HepG2 (cell line): Measurements from ENCODE around the gene TMEM232. TPM values are rescaled to one million over a fixed set of nuclear protein-coding genes. Genes with fewer than 3 reads are reported as not detected.

Experiments
- ATAC-seq: fragments of 200-7000 bp; cut with Tn5 transposase; 3 replicates; pipeline ENCODE4 v1.9.1; 2020; ENCODE audit warnings: mild to moderate bottlenecking, moderate library complexity
- BruUV-seq: library from RNA; stranded (reverse); fragments of 400-500 nt; replicated peaks from 2 replicates; lab custom pipeline; 2021; lab: Mats Ljungman, UMichigan
- CTCF ChIA-PET: fragments of 300-600 bp; formaldehyde crosslinking; extraction: SDS; loops from one replicate; lab custom pipeline; 2021; ENCODE audit warnings: low total read pairs, inconsistent platforms, low intra/inter-chr PET ratio; lab: Yijun Ruan, JAX
- POLR2A ChIA-PET: fragments of 350-600 bp; sonication (Branson Sonifier 250); formaldehyde crosslinking; loops from one replicate; lab custom pipeline; 2020; ENCODE audit warnings: antibody characterized with exemption, inconsistent platforms; lab: Yijun Ruan, JAX
- DNase-seq: peaks from one replicate; pipeline ENCODE4 v3.0.0-alpha.2; 2015; ENCODE audit warnings: low spot score
- FAIRE-seq: peaks from 3 replicates; lab custom pipeline; 2011; peaks lifted over from hg19 to GRCh38; lab: Jason Lieb, UNC
- H2AFZ ChIP-seq: one replicate; pipeline ENCODE4 v1.6.1; 2011; ENCODE audit warnings: low read length, inconsistent platforms
- H3K27ac ChIP-seq: fragments of 300-600 bp; 3 replicates; pipeline ENCODE4 v1.8.0; 2011; ENCODE audit warnings: mixed run types, mild to moderate bottlenecking, mixed read lengths, low read length, inconsistent platforms; ENCODE audit not compliant: insufficient read depth; ENCODE audit errors: extremely low read length
- H3K27me3 ChIP-seq, 2 experiments: fragments of 200-600 bp in 1 of 2; 2 replicates in 1 of 2; 3 replicates in 1 of 2; pipeline versions ENCODE4 v1.6.0 to v1.8.0; 2011; ENCODE audit warnings: low read length in 2 of 2, mild to moderate bottlenecking in 2 of 2, moderate library complexity in 2 of 2, inconsistent platforms in 1 of 2; ENCODE audit not compliant: insufficient read depth in 2 of 2, control insufficient read depth in 1 of 2
- H3K36me3 ChIP-seq, 2 experiments: fragments of 200-600 bp in 1 of 2; replicated peaks in 1 of 2; 2 replicates in 1 of 2; 3 replicates in 1 of 2; pipeline versions ENCODE4 v1.5.1 to v1.8.0; 2011; ENCODE audit warnings: low read length in 2 of 2, inconsistent platforms in 1 of 2; ENCODE audit not compliant: insufficient read depth in 2 of 2, control insufficient read depth in 1 of 2
- H3K4me1 ChIP-seq: 2 replicates; pipeline ENCODE4 v1.5.1; 2012; ENCODE audit warnings: low read length, inconsistent platforms; ENCODE audit not compliant: insufficient read depth
- H3K4me2 ChIP-seq: 2 replicates; pipeline ENCODE4 v1.6.0; 2011; ENCODE audit warnings: low read depth, low read length, inconsistent platforms
- H3K4me3 ChIP-seq, 3 experiments: fragments of 200-600 bp in 1 of 3; sonication (generic), shearing (Covaris generic) in 1 of 3; replicated peaks in 1 of 3; 2 replicates each; pipeline ENCODE4 v1.5.1; 2011 to 2016; ENCODE audit warnings: low read length in 3 of 3, inconsistent platforms in 2 of 3, low read depth in 2 of 3, mild to moderate bottlenecking in 2 of 3, control low read depth in 1 of 3, mixed read lengths in 1 of 3; ENCODE audit not compliant: insufficient read depth in 1 of 3
- H3K79me2 ChIP-seq: one replicate; pipeline ENCODE4 v1.6.1; 2011; ENCODE audit warnings: low read length, inconsistent platforms; ENCODE audit not compliant: insufficient read depth
- H3K9ac ChIP-seq: 2 replicates; pipeline ENCODE4 v1.6.0; 2011; ENCODE audit warnings: mild to moderate bottlenecking, low read depth, low read length, inconsistent platforms; ENCODE audit not compliant: insufficient read depth
- H3K9me3 ChIP-seq: 2 replicates; pipeline ENCODE4 v1.5.1; 2012; ENCODE audit warnings: mild to moderate bottlenecking, low read length
- H4K20me1 ChIP-seq: 2 replicates; pipeline ENCODE4 v1.6.0; 2011; ENCODE audit warnings: inconsistent platforms, mild to moderate bottlenecking, low read length, moderate library complexity; ENCODE audit not compliant: insufficient read depth
- AGO1 ChIP-seq: fragments of 200-400 bp; formaldehyde crosslinking; IDR thresholded peaks from 2 replicates; pipeline ENCODE4 v1.6.1; 2017; ENCODE audit warnings: mild to moderate bottlenecking, low read depth, low read length, moderate library complexity; ENCODE audit not compliant: poor library complexity, severe bottlenecking
- FOXM1 ChIP-seq: sonication (generic); formaldehyde crosslinking; IDR thresholded peaks from 2 replicates; pipeline ENCODE4 v1.5.0; 2020; ENCODE audit warnings: missing genetic modification reagents
- HMGA1 ChIP-seq: sonication (generic); formaldehyde crosslinking; conservative IDR thresholded peaks from 2 replicates; pipeline ENCODE4 v1.4.0; 2020; ENCODE audit warnings: missing genetic modification reagents
- MIER3 ChIP-seq: IDR thresholded peaks from 2 replicates; pipeline ENCODE4 v1.6.1; 2016; ENCODE audit warnings: missing compliant biosample characterization, borderline replicate concordance
- NBN ChIP-seq: fragments of 450-650 bp; conservative IDR thresholded peaks from 2 replicates; pipeline ENCODE4 v1.6.1; 2017
- NFE2 ChIP-seq: sonication (generic); formaldehyde crosslinking; IDR thresholded peaks from 2 replicates; pipeline ENCODE4 v1.4.0; 2020; ENCODE audit warnings: missing genetic modification reagents
- ZNF530 ChIP-seq: sonication (generic); formaldehyde crosslinking; IDR thresholded peaks from 2 replicates; pipeline ENCODE4 v1.5.0; 2020; ENCODE audit warnings: low read depth, mild to moderate bottlenecking, missing genetic modification reagents
- ZNF75D ChIP-seq: sonication (generic); formaldehyde crosslinking; IDR thresholded peaks from 2 replicates; pipeline ENCODE4 v1.8.1; 2023; ENCODE audit warnings: missing genetic modification reagents, mild to moderate bottlenecking, borderline replicate concordance
- ZNF780A ChIP-seq: sonication (generic); formaldehyde crosslinking; IDR thresholded peaks from 2 replicates; pipeline ENCODE4 v1.8.0; 2022; ENCODE audit warnings: mild to moderate bottlenecking, missing genetic modification reagents, moderate library complexity
- WGBS: methylation state at CpG from one replicate; pipeline ENCODE4 v1.1.6; 2017; ENCODE audit warnings: low lambda C conversion rate; 5-methylcytosine and 5-hydroxymethylcytosine counted together
- in situ Hi-C: cut with HindIII; loops from 2 replicates; pipeline ENCODE4 v1.10.0; 2017; ENCODE audit warnings: low pct_unique_long_range_greater_than_20kb; ENCODE audit not compliant: extremely low pct_ligation_motif_present
- intact Hi-C: fragments of 100-400 bp; cut with micrococcal nuclease; formaldehyde crosslinking; loops from one replicate; pipeline ENCODE4 v1.10.0; 2022; ENCODE audit not compliant: unreplicated experiment
- polyA plus RNA-seq, 8 experiments: library from polyadenylated mRNA; depleted of rRNA in 3 of 8; stranded (reverse) in 7 of 8; unstranded in 1 of 8; fragments of >200 nt; fragmentation: Illumina TruSeq in 4 of 8; extraction: Trizol in 4 of 8; gene quantifications; 2 replicates each; pipeline versions ENCODE4 v1.2.1 to v1.2.3, GENCODE V29; 2011 to 2016; ENCODE audit warnings: low read depth in 4 of 8, missing spikeins in 1 of 8, mixed read lengths in 1 of 8; ENCODE audit not compliant: insufficient read depth in 1 of 8
- total RNA-seq, 5 experiments: library from RNA; depleted of rRNA; stranded (reverse); fragments of >200 nt; fragmentation: Illumina TruSeq; extraction: Trizol; gene quantifications; 2 replicates each; pipeline ENCODE4 v1.2.3, GENCODE V29; 2016; ENCODE audit warnings: low read depth in 1 of 5
- TF ChIP-seq, protein P1 (sequence below), 2 experiments: fragments of 450-650 bp in 1 of 2; sonication (generic) in 1 of 2; formaldehyde crosslinking in 1 of 2; IDR thresholded peaks; 2 replicates each; pipeline versions ENCODE4 v1.6.1 to v1.8.0; 2016 to 2022; ENCODE audit warnings: antibody characterized with exemption in 1 of 2, mild to moderate bottlenecking in 1 of 2, missing genetic modification reagents in 1 of 2
- TF ChIP-seq, protein P2 (sequence below): IDR thresholded peaks from 2 replicates; pipeline ENCODE4 v1.6.1; 2016; ENCODE audit warnings: mild to moderate bottlenecking, missing biosample characterization, missing genetic modification reagents
- TF ChIP-seq, protein P3 (sequence below): sonication (generic); formaldehyde crosslinking; IDR thresholded peaks from 2 replicates; pipeline ENCODE4 v1.4.0; 2020; ENCODE audit warnings: missing genetic modification reagents, borderline replicate concordance

The TMEM232 gene
- total and polyA plus RNA-seq, 2 of the 13 experiments (the other 11 are each of a cell fraction or from before 2014, with no cell fraction given): 0.29 to 0.71 TPM

DNA sequence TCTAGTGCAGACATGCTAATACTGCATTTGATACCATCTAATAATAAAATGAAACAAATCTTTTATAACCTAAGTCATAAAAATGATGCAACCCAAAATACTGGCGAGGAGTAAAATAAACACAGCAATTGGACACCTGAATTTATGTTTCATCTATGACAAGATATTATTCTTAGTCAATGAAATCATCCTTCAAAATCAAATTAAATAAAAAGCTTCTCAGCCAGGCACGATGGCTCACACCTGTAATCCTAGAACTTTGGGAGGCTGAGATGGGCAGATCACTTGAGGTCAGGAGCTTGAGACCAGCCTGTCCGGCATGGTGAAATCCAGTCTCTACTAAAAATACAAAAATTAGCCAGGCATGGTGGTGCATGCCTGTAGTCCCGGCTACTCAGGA lies 179.0 kb downstream of the TMEM232 start (continued):
- TF ChIP-seq, protein P1, sequence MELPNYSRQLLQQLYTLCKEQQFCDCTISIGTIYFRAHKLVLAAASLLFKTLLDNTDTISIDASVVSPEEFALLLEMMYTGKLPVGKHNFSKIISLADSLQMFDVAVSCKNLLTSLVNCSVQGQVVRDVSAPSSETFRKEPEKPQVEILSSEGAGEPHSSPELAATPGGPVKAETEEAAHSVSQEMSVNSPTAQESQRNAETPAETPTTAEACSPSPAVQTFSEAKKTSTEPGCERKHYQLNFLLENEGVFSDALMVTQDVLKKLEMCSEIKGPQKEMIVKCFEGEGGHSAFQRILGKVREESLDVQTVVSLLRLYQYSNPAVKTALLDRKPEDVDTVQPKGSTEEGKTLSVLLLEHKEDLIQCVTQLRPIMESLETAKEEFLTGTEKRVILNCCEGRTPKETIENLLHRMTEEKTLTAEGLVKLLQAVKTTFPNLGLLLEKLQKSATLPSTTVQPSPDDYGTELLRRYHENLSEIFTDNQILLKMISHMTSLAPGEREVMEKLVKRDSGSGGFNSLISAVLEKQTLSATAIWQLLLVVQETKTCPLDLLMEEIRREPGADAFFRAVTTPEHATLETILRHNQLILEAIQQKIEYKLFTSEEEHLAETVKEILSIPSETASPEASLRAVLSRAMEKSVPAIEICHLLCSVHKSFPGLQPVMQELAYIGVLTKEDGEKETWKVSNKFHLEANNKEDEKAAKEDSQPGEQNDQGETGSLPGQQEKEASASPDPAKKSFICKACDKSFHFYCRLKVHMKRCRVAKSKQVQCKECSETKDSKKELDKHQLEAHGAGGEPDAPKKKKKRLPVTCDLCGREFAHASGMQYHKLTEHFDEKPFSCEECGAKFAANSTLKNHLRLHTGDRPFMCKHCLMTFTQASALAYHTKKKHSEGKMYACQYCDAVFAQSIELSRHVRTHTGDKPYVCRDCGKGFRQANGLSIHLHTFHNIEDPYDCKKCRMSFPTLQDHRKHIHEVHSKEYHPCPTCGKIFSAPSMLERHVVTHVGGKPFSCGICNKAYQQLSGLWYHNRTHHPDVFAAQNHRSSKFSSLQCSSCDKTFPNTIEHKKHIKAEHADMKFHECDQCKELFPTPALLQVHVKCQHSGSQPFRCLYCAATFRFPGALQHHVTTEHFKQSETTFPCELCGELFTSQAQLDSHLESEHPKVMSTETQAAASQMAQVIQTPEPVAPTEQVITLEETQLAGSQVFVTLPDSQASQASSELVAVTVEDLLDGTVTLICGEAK (IDR thresholded peaks at IDR 0.05): no peak
- TF ChIP-seq, protein P1 (CRISPR knock-in tag; IDR thresholded peaks at IDR 0.05): no peak
- TF ChIP-seq, protein P2, sequence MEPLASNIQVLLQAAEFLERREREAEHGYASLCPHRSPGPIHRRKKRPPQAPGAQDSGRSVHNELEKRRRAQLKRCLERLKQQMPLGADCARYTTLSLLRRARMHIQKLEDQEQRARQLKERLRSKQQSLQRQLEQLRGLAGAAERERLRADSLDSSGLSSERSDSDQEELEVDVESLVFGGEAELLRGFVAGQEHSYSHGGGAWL (CRISPR knock-in tag): no peak

DNA sequence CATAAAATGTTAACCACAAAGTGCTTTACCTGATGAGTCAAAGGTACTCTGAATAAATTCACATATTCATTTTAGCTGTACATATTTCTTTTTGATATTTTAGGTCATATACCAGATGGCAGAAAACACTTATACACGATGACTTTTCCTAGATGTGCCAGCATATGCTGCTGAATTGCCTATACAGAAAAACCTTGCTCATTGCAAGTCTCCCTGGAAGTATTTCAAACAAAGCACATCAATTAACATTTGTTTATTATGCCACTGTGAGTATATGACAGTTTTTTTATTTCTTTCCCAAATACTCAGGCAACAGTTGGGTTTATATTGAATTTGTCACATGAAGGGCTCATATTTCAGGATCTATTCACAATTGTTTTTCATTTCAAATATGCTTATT lies 180.8 kb downstream of the TMEM232 start:
- WGBS: 0% methylated on average over 1 of the region's 1 CpG
- no peak for TF ChIP-seq MIER3 (CRISPR knock-in tag)
- TF ChIP-seq HMGA1 (CRISPR knock-in tag): no peak
- no peak for TF ChIP-seq NFE2 (CRISPR knock-in tag)
- no peak for TF ChIP-seq FOXM1 (CRISPR knock-in tag)
- no peak for TF ChIP-seq ZNF780A (CRISPR knock-in tag)
- no peak for TF ChIP-seq ZNF530 (CRISPR knock-in tag)
- no peak for TF ChIP-seq AGO1
- TF ChIP-seq, protein P3, sequence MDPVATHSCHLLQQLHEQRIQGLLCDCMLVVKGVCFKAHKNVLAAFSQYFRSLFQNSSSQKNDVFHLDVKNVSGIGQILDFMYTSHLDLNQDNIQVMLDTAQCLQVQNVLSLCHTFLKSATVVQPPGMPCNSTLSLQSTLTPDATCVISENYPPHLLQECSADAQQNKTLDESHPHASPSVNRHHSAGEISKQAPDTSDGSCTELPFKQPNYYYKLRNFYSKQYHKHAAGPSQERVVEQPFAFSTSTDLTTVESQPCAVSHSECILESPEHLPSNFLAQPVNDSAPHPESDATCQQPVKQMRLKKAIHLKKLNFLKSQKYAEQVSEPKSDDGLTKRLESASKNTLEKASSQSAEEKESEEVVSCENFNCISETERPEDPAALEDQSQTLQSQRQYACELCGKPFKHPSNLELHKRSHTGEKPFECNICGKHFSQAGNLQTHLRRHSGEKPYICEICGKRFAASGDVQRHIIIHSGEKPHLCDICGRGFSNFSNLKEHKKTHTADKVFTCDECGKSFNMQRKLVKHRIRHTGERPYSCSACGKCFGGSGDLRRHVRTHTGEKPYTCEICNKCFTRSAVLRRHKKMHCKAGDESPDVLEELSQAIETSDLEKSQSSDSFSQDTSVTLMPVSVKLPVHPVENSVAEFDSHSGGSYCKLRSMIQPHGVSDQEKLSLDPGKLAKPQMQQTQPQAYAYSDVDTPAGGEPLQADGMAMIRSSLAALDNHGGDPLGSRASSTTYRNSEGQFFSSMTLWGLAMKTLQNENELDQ (CRISPR knock-in tag): no peak
- no peak for TF ChIP-seq ZNF75D (CRISPR knock-in tag)
- no peak for TF ChIP-seq NBN

More for the DNA sequence above, 180.8 kb downstream of the TMEM232 start:
- Histone ChIP-seq H3K79me2 (no peaks in the 10 kb centered on the region), H3K27me3 (no peaks in the 10 kb centered on the region), H3K36me3 (no peaks in the 10 kb centered on the region), H3K9ac (no peak overlapping the region), H3K4me1 (no peaks in the 10 kb centered on the region), H3K4me2 (no peak overlapping the region), H3K4me3 (no peak overlapping the region), H3K27ac (no peak overlapping the region), H2AFZ (no peak overlapping the region), H3K9me3 (no peaks in the 10 kb centered on the region), H4K20me1 (no peaks in the 10 kb centered on the region)
- ChIA-PET POLR2A (no interaction called here), CTCF (no interaction called here)
- no TSS peak for BruUV-seq
- in situ Hi-C loops (no loop called here), intact Hi-C loops (no loop called here)
- FAIRE-seq: no peak
- DNase-seq: no peak
- ATAC-seq: no peak
